Nephron progenitor cell (in vitro differentiated cells): ENCODE data around the gene ENTPD8.

Experiments
- DNase-seq: peaks from one replicate; pipeline ENCODE4 v3.0.0; 2021
- H3K27ac Mint-ChIP-seq: 2 replicates; pipeline ENCODE4 v1.8.0; 2021; ENCODE audit warnings: mild to moderate bottlenecking, moderate library complexity, mixed read lengths
- H3K27me3 Mint-ChIP-seq: 2 replicates; pipeline ENCODE4 v1.8.0; 2021; ENCODE audit warnings: mild to moderate bottlenecking, low read depth, mixed read lengths; ENCODE audit not compliant: poor library complexity
- H3K36me3 Mint-ChIP-seq: 2 replicates; pipeline ENCODE4 v1.8.0; 2021; ENCODE audit warnings: low read depth, mixed read lengths
- H3K4me1 Mint-ChIP-seq: 2 replicates; pipeline ENCODE4 v1.8.0; 2021; ENCODE audit warnings: mixed read lengths
- H3K4me3 Mint-ChIP-seq: 2 replicates; pipeline ENCODE4 v1.8.0; 2021; ENCODE audit warnings: mild to moderate bottlenecking, moderate library complexity, mixed read lengths
- H3K9me3 Mint-ChIP-seq: 2 replicates; pipeline ENCODE4 v1.8.0; 2021; ENCODE audit warnings: mild to moderate bottlenecking, moderate library complexity, mixed read lengths
- TF ChIP-seq, protein P1 (sequence below): fragments of 200-600 bp; sonication (generic); IDR thresholded peaks from 2 replicates; pipeline ENCODE4 v1.5.0; 2021; ENCODE audit warnings: antibody characterized with exemption

The ENTPD8 gene

DNA sequence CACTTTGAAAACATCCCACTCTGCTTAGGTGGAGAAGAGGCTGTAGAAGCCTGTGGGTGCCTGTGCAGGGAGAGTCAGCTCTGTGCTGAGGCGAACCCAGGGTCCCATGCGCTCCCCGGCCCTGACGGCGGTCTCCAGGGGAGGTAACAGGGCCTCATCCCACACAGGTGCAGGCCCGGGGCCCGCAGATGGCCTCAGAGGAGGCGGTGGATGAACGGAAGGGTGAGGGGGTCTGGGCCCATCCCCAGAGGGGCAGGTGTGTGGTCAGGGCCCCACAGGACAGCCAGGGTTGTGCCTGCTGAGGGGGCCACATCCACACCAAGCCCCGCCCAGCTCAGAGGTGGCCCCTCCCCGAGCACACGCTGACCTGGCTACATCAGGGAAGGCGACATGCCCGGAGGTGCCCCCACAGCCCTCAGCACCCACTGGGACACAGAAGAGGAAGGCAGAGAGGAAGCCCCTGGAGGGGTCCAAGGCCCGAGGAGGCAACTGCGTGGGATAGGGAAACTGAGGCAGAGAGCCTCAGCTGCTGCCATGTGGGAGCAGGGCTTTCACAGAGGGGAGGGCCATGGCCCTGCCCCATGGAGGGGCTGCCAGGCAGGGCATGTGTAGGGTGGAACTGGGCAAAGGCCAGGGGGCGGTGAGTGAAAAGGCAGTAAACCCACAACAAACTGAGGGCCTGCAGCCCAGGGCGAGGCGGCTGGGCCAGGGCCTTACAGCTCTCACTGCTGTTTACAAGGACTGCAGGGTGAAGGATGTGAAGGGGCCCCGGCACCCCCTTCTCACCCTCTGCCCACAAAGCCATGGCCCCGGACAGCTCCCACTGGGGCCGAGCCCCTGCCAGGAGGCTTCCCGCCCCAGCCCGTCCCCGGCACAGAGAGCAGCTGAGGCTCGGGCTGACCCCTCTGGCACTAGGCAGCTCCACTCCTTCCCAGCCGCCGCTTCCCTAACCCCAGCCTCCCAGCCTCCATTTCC is 47.7 kb downstream of the ENTPD8 start:
- TF ChIP-seq, protein P1, sequence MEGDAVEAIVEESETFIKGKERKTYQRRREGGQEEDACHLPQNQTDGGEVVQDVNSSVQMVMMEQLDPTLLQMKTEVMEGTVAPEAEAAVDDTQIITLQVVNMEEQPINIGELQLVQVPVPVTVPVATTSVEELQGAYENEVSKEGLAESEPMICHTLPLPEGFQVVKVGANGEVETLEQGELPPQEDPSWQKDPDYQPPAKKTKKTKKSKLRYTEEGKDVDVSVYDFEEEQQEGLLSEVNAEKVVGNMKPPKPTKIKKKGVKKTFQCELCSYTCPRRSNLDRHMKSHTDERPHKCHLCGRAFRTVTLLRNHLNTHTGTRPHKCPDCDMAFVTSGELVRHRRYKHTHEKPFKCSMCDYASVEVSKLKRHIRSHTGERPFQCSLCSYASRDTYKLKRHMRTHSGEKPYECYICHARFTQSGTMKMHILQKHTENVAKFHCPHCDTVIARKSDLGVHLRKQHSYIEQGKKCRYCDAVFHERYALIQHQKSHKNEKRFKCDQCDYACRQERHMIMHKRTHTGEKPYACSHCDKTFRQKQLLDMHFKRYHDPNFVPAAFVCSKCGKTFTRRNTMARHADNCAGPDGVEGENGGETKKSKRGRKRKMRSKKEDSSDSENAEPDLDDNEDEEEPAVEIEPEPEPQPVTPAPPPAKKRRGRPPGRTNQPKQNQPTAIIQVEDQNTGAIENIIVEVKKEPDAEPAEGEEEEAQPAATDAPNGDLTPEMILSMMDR, result no peak
- peaks cover 14% of the 10 kb centered on the region for H3K4me1 Mint-ChIP-seq
- peaks cover 14% of the 10 kb centered on the region for H3K9me3 Mint-ChIP-seq
- H3K27ac Mint-ChIP-seq, result no peak overlapping the region
- DNase-seq, result no peak
- no peak overlapping the region for H3K4me3 Mint-ChIP-seq
- H3K27me3 Mint-ChIP-seq, result peaks cover 3% of the 10 kb centered on the region
- H3K36me3 Mint-ChIP-seq, result peaks cover 19% of the 10 kb centered on the region

- Mint-ChIP-seq H3K27me3 (peaks cover 3% of the 10 kb centered on the region), H3K27ac (no peak overlapping the region), H3K36me3 (peaks cover 10% of the 10 kb centered on the region), H3K9me3 (peaks cover 5% of the 10 kb centered on the region), H3K4me1 (peaks cover 23% of the 10 kb centered on the region), H3K4me3 (no peak overlapping the region)
- no peak for DNase-seq
- TF ChIP-seq, protein P1, result no peak
Measured at GRCh38 chr9:137392232-137393007, 48.7 kb downstream of the ENTPD8 start.

DNA sequence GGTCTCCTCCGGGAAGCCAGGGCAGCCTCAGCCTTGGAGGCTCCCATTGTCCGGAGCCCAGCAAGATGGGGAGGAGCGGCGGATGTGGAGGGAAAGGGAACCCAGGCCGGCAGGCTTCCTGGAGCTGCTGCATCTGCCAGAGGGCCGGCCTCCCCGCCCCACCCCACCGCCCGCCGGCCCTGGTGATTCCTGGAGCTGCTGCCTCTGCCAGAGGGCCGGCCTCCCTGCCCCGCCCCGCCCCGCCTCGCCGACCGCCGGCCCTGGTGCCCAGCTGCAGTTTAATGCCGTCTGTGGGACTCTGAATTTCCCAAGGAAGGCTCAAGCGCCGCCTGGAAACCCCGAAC is 49.8 kb downstream of the ENTPD8 start:
- DNase-seq, result no peak
- H3K27me3 Mint-ChIP-seq, result peaks cover 3% of the 10 kb centered on the region
- H3K4me3 Mint-ChIP-seq, result no peak overlapping the region
- no peak overlapping the region for H3K27ac Mint-ChIP-seq
- H3K4me1 Mint-ChIP-seq, result peaks cover 26% of the 10 kb centered on the region
- TF ChIP-seq, protein P1, result no peak
- no peaks in the 10 kb centered on the region for H3K9me3 Mint-ChIP-seq
- H3K36me3 Mint-ChIP-seq, result peaks cover 5% of the 10 kb centered on the region

DNA sequence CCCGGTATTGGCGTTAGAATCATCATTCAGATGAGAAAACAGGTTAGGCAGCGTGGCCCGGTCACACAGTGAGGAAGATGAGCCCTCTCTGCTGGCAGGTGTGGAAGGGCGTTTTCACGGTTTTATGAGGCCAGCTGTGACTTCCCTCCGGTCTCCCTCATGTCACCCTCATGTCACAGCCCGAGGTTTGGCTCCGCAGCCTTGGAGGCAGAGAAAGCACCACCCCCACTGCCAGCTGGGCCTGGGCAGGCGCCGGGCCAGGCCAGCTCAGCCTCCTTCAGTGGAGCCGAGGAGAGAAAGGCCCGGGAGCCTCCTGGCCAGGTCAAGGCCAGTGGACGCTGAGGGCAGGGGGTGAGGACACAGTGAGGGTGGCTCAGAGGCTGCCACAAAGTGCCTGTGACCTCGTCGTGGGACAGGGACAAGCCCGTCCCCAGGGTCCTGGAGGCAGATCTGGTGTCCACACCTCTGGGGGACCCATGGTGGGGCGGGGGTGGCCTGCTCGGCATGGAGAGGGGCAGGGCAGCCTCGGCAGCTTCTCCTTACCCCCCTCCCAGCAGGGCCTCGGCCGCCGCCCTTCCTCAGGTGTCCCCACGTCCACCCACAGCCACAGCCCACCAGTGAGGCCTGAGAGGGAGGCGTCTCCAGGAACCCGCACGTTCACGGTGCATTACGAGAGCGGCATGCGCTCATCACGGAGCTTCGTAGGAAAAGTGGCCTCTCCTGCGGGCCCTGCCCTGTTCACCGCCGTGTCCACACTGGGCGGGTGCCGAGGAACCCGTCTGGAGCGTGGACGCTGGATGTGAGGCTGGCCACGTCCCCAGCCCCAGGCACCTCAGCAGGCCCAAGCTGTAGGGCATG is 50.4 kb downstream of the ENTPD8 start:
- Mint-ChIP-seq H3K9me3 (no peaks in the 10 kb centered on the region), H3K4me1 (peaks cover 26% of the 10 kb centered on the region), H3K27me3 (peaks cover 3% of the 10 kb centered on the region), H3K36me3 (peaks cover 5% of the 10 kb centered on the region), H3K27ac (no peak overlapping the region), H3K4me3 (no peak overlapping the region)
- no peak for DNase-seq
- TF ChIP-seq, protein P1, result no peak

DNA sequence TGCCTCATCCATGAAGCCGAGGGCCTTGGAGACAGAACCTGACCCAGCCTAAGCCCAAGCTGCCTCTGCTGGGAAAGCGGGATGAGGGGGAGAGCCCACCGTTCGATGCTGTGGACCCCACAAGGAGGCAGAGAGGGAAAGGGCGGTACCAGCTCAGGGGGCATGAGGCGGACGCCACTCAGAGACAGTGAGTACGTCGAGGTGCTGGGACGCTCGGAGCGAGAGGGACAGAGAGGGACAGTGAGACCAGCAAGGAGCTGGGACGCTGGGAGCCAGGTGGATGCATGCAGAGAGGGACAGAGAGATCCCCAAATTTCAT is 51.8 kb downstream of the ENTPD8 start:
- Mint-ChIP-seq H3K4me1 (peaks cover 30% of the 10 kb centered on the region), H3K9me3 (no peaks in the 10 kb centered on the region), H3K4me3 (no peak overlapping the region), H3K27ac (no peak overlapping the region), H3K27me3 (peaks cover 3% of the 10 kb centered on the region), H3K36me3 (peaks cover 5% of the 10 kb centered on the region)
- TF ChIP-seq, protein P1, result no peak
- no peak for DNase-seq
